C4-2B (cell line): Measurements from ENCODE around the gene HCN2.
A peak's percentile ranks its signal among the peaks of the same experiment; 100 is the strongest.

ENCODE experiments used
- H3K27ac ChIP-seq: fragments of 450-650 bp; 2 replicates; pipeline ENCODE4 v1.5.1; 2017
- ZFX ChIP-seq: fragments of 450-650 bp; IDR thresholded peaks from 2 replicates; pipeline ENCODE4 v1.6.1; 2017
- TF ChIP-seq, protein P1 (sequence below): fragments of 450-650 bp; conservative IDR thresholded peaks from 2 replicates; pipeline ENCODE4 v1.5.1; 2017; ENCODE audit warnings: mild to moderate bottlenecking

HCN2 gene

GRCh38 chr19:661427-662196 is 71.9 kb downstream of the HCN2 start:
- H3K27ac ChIP-seq: peak overlapping the region; percentile 100
- no peak for TF ChIP-seq ZFX

DNA sequence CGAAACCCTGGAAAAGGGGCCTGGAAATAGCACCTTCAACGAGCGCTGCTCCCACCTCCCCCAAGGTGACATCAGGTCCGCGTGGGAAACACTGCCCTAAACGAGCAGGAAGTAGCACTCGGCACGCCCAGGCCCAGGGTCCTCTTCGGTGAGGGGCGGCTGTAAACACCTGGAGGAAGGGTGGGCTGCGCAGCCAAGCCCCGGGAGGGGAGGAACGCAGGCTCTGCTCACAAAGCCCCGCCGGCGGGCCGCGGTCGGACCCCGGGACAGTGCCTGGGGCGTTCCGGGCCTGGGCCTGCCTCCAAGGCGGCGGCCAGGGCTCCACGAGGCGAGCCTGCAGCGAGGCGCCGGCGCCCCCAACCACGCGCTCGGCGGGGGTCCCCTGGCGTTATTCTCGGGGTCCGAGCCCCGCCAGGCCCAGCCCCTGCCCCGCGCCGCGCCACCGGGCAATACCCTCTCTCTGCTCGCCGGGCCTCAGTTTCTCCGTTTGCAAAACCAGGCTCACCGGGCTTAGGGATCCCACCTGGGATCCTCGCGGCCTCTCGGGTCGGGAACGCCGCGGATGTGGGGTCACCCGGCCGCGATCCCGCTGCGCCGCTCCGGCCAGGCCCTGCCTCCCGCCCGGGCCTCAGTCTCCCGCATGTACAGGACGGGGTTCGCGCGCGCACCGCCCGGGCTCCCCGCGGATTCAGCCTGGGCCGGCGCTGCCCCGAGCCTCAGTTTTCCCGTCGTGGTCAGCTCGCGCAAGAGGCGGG is 72.7 kb downstream of the HCN2 start:
- TF ChIP-seq ZFX: peak; percentile 91
- TF ChIP-seq, protein P1, sequence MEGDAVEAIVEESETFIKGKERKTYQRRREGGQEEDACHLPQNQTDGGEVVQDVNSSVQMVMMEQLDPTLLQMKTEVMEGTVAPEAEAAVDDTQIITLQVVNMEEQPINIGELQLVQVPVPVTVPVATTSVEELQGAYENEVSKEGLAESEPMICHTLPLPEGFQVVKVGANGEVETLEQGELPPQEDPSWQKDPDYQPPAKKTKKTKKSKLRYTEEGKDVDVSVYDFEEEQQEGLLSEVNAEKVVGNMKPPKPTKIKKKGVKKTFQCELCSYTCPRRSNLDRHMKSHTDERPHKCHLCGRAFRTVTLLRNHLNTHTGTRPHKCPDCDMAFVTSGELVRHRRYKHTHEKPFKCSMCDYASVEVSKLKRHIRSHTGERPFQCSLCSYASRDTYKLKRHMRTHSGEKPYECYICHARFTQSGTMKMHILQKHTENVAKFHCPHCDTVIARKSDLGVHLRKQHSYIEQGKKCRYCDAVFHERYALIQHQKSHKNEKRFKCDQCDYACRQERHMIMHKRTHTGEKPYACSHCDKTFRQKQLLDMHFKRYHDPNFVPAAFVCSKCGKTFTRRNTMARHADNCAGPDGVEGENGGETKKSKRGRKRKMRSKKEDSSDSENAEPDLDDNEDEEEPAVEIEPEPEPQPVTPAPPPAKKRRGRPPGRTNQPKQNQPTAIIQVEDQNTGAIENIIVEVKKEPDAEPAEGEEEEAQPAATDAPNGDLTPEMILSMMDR: no peak
- peak overlapping the region; percentile 100 for H3K27ac ChIP-seq

DNA sequence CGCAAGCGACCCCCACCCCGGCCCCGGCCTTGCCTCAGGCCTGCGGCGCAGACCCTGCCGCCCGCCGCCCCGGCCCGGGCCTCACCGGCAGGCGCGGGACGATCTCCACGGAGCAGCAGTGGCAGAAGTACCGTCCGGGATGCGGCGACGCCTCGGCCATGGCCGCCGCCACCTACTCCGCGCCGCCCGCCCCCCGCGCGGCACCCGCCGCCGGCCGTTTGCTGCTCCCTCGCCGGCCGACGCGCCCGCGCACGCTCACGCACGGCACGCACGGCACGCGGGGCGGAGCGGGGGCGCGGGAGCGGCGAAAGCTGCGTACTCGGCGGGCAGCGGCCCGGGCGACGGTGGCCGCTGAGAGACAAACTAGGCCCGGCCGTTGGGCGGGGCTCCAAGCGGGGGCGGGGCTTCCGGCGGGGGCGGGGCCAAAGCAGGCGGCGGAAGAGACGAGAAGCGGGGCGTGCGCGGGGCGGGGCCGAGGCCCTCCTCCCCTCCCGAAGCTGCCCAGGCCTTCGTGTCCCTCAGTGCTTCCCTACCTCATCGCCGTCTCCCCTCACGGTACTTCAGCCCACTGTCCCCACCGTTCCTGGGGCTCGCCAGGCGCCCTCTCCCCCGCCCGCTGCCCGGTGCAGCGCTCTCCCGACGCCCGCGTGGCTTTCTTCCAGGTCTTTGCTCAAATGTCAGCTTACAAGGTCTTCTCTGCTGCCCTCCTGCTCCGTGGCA is 73.4 kb downstream of the HCN2 start, which contains the start of gene RNF126:
RNF126 (minus strand) TSS at position 253 of the 720 bp plus-strand sequence; CDS start at position 160, 93 bp downstream.
- peak within 1 kb of the TSS; percentile 100 for H3K27ac ChIP-seq
- TF ChIP-seq ZFX: peak; percentile 73; the same call in 1 of the 2 replicates
- TF ChIP-seq, protein P1: no peak

- TF ChIP-seq ZFX: no peak
- TF ChIP-seq, protein P1: no peak
Measured at GRCh38 chr19:663682-664117, 74.0 kb downstream of the HCN2 start.

GRCh38 chr19:664913-665443 is 75.3 kb downstream of the HCN2 start:
- TF ChIP-seq, protein P1: peak; percentile 97
- TF ChIP-seq ZFX: no peak
- H3K27ac ChIP-seq: peak overlapping the region; percentile 24

More at GRCh38 chr19:663682-664117, 74.0 kb downstream of the HCN2 start:
- H3K27ac ChIP-seq: peak overlapping the region; percentile 100
